Stimulated activated CD8-positive, alpha-beta memory T cell treated with anti-CD3 and anti-CD28 coated beads, Interleukin-12 subunit alpha, Interleukin-12 subunit beta, amount 100 ng/mL, for 1 hour (primary cell): ENCODE data around the gene SLAMF7.

Source experiments
- DNase-seq: peaks from one replicate; pipeline ENCODE4 v3.0.0-alpha.2; 2020; ENCODE audit warnings: low read depth

The SLAMF7 gene

GRCh38 chr1:160745551-160745950 is 6.5 kb downstream of the SLAMF7 start:
- DNase-seq: no peak

- DNase-seq: no peak
Observed at GRCh38 chr1:160746836-160747500, 7.9 kb downstream of the SLAMF7 start.

DNA sequence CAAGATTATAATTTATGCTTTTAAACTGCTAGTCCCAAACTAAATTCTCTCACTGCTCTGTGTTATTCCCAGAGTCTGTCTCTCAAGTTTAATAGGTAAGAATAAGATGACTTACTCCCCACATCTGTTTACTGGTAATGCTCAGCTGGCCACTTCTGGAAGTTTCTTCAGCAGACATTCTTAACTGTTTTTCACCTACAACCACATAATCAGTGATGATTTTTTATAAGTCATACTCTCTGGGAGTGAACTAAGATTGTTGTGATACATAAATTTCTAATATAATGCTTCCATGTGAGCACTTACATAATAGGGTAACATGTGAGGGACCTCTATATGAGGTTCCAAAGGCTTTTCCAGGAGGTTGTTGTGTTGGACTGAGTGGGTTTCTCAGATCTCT is 8.7 kb downstream of the SLAMF7 start:
- no peak for DNase-seq

GRCh38 chr1:160748181-160748877 is 9.3 kb downstream of the SLAMF7 start:
- no peak for DNase-seq

DNA sequence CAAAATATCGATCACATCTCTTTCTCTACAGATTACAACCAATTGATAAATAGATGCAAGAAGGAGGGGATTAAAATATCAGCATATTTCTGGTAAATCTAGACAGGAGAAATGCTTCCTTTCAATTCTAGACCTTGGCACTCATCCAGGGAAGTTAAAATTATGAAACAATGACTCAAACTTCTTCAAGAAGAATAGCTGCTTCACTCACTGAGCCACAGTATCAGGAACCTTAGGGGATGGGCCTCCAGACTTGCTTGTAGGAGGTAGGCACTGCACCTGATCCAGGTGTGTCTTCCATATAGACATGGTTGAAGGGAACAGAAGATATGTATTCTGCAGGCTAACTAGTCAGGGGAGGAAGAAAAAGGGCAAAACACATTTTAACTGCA is 9.8 kb downstream of the SLAMF7 start:
- DNase-seq: no peak

GRCh38 chr1:160750608-160751007 is 11.6 kb downstream of the SLAMF7 start:
- no peak for DNase-seq

GRCh38 chr1:160752406-160752805 is 13.4 kb downstream of the SLAMF7 start:
- DNase-seq: no peak

- no peak for DNase-seq
Observed at GRCh38 chr1:160752924-160753323, 13.9 kb downstream of the SLAMF7 start.

GRCh38 chr1:160753594-160753993 is 14.5 kb downstream of the SLAMF7 start:
- no peak for DNase-seq

- DNase-seq: no peak
Observed at GRCh38 chr1:160755461-160755860, 16.4 kb downstream of the SLAMF7 start.

DNA sequence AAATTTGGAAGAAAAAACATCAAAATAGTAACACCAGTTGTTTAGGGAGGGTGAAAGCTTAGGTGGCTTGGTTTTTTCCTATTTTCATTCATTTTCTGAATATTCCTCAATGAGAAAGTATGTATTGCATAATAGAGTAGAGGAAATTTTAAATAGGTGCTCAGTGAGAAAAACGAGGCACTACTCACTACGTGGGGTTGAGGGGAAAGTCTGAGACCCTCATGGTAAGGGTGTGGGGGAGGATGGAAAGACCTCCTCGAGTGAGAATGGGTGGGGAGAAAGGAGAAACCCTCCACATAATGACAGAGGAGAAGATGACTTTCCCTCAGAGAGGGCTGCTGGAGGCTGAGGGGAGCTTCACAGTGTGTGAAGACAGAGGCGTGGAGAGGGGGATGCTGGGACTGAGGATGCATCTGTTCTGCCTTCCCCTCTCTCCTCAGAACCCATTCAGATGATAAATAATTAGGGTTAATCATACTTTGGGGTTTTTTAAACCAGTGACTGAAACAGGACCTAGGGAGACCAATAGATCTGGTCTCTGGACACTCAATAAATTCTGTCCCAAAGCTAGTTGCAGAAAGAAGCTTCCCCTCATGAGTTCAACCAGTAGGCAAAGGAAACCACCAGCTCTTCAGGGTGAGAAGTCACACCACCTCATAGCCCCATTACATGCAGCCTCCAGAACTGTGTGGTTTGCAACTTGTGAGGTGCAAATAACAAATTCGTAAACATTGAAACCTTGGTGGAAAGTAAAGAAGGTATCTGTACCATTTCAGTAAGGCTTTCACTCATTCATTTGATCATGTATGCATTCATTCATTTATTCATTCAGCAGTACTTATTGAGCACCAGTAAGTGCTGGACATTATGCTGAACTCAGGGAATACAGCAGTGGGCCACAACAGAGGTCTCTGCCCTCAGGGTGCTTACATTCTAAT is 17.1 kb downstream of the SLAMF7 start:
- DNase-seq: no peak

DNA sequence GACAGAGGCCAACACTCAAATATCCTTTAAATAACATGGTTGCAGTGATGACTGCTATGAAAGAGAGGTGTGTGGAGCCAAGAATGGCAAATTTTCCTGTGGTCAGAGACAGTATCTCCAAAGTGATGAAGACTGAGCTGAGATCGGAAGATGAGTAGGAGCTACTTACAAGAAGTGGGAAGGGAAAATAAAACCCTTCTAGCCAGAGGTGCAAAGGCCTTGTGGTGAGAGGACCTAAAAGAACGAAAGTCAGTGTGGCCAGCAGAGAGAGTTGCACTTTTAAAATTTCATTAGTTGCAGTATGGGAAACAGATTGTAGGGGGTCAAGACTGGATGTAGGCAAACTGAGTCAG is 17.8 kb downstream of the SLAMF7 start:
- DNase-seq: no peak

- no peak for DNase-seq
Observed at GRCh38 chr1:160758521-160758920, 19.5 kb downstream of the SLAMF7 start.

GRCh38 chr1:160759740-160760139 is 20.7 kb downstream of the SLAMF7 start:
- no peak for DNase-seq

GRCh38 chr1:160761046-160761445 is 22.0 kb downstream of the SLAMF7 start:
- DNase-seq: no peak

- DNase-seq: no peak
Observed at GRCh38 chr1:160761886-160762285, 22.8 kb downstream of the SLAMF7 start.

DNA sequence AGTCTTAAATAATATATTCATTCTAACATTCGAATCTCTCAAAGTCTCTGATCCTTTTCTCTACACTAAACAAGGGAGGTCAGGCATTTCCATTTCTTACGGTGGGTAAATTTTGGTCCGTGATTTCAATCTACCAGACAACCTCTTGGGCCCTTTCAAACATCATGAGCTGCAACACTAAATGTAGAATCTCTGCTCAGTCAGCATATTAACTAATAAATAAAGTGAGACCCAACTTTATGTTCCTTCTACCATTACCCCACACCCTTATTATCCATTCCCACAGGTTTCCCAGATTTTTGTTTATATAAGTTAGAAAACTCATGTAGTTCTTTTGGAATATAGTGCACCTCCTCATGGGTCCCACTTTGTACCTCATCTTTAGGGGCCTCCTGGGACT is 24.9 kb downstream of the SLAMF7 start:
- no peak for DNase-seq

- no peak for DNase-seq
Observed at GRCh38 chr1:160767395-160768294, 28.6 kb downstream of the SLAMF7 start.

GRCh38 chr1:160768295-160768657 is 29.2 kb downstream of the SLAMF7 start:
- peak; percentile 68 for DNase-seq

DNA sequence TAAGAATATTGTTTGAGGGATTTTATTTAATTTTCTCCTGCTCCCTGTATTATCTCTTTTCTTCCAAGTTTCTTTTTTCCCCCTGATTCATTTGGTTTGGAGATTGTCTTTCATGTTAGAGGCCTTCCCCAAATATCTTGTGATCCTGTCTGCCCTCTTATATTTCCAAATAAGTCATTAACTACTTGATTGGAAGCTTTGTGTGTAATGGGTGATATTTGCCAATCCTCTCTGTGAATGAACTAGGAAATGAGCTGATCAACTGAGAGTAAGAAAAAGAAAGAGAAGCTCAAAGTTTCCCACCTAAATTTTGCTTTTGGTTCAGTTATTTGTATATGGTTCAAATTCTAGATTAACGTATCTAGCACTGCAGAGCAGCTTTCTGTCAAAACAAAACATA is 33.3 kb downstream of the SLAMF7 start:
- DNase-seq: no peak

DNA sequence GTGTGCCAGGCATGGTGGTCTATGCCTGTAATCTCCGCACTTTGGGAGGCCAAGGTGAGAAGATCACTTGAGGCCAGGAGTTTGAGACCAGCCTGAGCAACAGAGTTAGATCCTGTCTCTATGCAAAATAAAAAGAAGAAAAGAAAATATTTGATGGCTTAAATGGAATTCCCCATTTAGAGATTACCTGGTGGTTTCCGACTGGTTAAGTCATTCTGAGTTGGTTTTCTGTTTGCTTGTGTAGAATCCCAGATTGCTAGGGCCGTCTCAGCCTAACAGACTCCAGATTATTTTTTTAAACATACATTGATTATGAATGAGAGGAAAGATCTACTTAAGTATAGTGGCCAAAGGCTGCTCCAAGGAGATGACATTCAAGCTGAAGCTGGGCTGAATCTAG is 34.0 kb downstream of the SLAMF7 start:
- no peak for DNase-seq
